Naive thymus-derived CD4-positive, alpha-beta T cell (primary cell): ENCODE measurements around the gene KIF26A. TPM values are rescaled to one million over a fixed set of nuclear protein-coding genes. Genes with fewer than 3 reads are reported as not detected.

Source experiments
- ATAC-seq: fragments of 150-1000 bp; cut with Tn5 transposase; 2 replicates; pipeline ENCODE4 v1.10.0; 2021; ENCODE audit warnings: mild to moderate bottlenecking, moderate library complexity
- CTCF ChIA-PET: fragments of 350-600 bp; sonication (Branson Sonifier 250); formaldehyde crosslinking; loops from one replicate; lab custom pipeline; 2021; ENCODE audit warnings: antibody characterized with exemption; lab: Charles Lee
- POLR2A ChIA-PET: fragments of 350-600 bp; sonication (Branson Sonifier 250); formaldehyde crosslinking; loops from one replicate; lab custom pipeline; 2021; ENCODE audit warnings: antibody characterized with exemption, inconsistent platforms; lab: Charles Lee
- DNase-seq, 9 donors: peaks; one replicate each; pipeline versions ENCODE4 v3.0.0 to v3.0.0-alpha.2; 2020 to 2022; ENCODE audit warnings: mixed read lengths in 1 of 9
- H3K27ac ChIP-seq: one replicate; pipeline ENCODE4 v1.7.0; 2013; ENCODE audit warnings: mild to moderate bottlenecking, low read depth, low read length, moderate library complexity
- H3K27me3 ChIP-seq, 2 donors: one replicate each; pipeline ENCODE4 v1.7.0; 2013; ENCODE audit warnings: low read length in 2 of 2, mild to moderate bottlenecking in 2 of 2, moderate library complexity in 2 of 2; ENCODE audit not compliant: control insufficient read depth in 2 of 2, insufficient read depth in 2 of 2
- H3K36me3 ChIP-seq, 3 experiments: 1 replicate in 2 of 3; 2 replicates in 1 of 3; pipeline ENCODE4 v1.7.0; 2013; ENCODE audit warnings: low read length in 3 of 3, mild to moderate bottlenecking in 3 of 3, moderate library complexity in 1 of 3; ENCODE audit not compliant: insufficient read depth in 3 of 3, control insufficient read depth in 2 of 3
- H3K4me1 ChIP-seq, 2 donors: one replicate each; pipeline ENCODE4 v1.7.0; 2013; ENCODE audit warnings: low read length in 2 of 2, mild to moderate bottlenecking in 2 of 2, moderate library complexity in 1 of 2; ENCODE audit not compliant: control insufficient read depth in 2 of 2, insufficient read depth in 2 of 2
- H3K4me3 ChIP-seq: 2 replicates; pipeline ENCODE4 v1.7.0; 2013; ENCODE audit warnings: mild to moderate bottlenecking, low read length
- H3K9me3 ChIP-seq, 3 experiments: 1 replicate in 2 of 3; 2 replicates in 1 of 3; pipeline ENCODE4 v1.7.0; 2013; ENCODE audit warnings: low read length in 3 of 3; ENCODE audit not compliant: control insufficient read depth in 2 of 3
- H3K27ac Mint-ChIP-seq, 9 donors: one replicate each; pipeline ENCODE4 v1.8.0; 2020 to 2022; ENCODE audit warnings: mixed read lengths in 9 of 9, mild to moderate bottlenecking in 8 of 9, moderate library complexity in 5 of 9, inconsistent platforms in 2 of 9
- H3K27me3 Mint-ChIP-seq, 5 donors: one replicate each; pipeline ENCODE4 v1.8.0; 2021 to 2022; ENCODE audit warnings: mixed read lengths in 5 of 5, mild to moderate bottlenecking in 1 of 5
- H3K36me3 Mint-ChIP-seq, 5 donors: one replicate each; pipeline ENCODE4 v1.8.0; 2020 to 2022; ENCODE audit warnings: mixed read lengths in 5 of 5, mild to moderate bottlenecking in 3 of 5, inconsistent platforms in 1 of 5
- H3K4me1 Mint-ChIP-seq, 7 donors: one replicate each; pipeline ENCODE4 v1.8.0; 2020 to 2022; ENCODE audit warnings: mixed read lengths in 7 of 7, mild to moderate bottlenecking in 3 of 7, inconsistent platforms in 1 of 7
- H3K4me3 Mint-ChIP-seq, 10 donors: one replicate each; pipeline ENCODE4 v1.8.0; 2020 to 2022; ENCODE audit warnings: mild to moderate bottlenecking in 10 of 10, mixed read lengths in 10 of 10, moderate library complexity in 6 of 10, inconsistent platforms in 2 of 10
- H3K9me3 Mint-ChIP-seq, 11 donors: one replicate each; pipeline ENCODE4 v1.8.0; 2020 to 2022; ENCODE audit warnings: mixed read lengths in 11 of 11, mild to moderate bottlenecking in 4 of 11, inconsistent platforms in 1 of 11, moderate library complexity in 1 of 11
- intact Hi-C, 2 donors: fragments of 100-400 bp; cut with micrococcal nuclease; formaldehyde crosslinking; loops; one replicate each; pipeline ENCODE4 v1.15.1; 2023
- polyA plus RNA-seq, 2 donors: library from polyadenylated mRNA; unstranded; fragments of 300-500 nt; fragmentation: Illumina TruSeq; gene quantifications; one replicate each; pipeline ENCODE4 v1.2.3, GENCODE V29; 2021
- total RNA-seq, 6 experiments: library from RNA in 5 of 6; stranded (reverse) in 5 of 6; gene quantifications; 1 replicate in 5 of 6; 2 replicates in 1 of 6; pipeline ENCODE4 v1.2.3 and lab custom pipeline; 2021 to 2026

The KIF26A gene
- total and polyA plus RNA-seq, 7 experiments from 2014 or later: 0.13 to 0.53 (median 0.17) TPM; not detected in 4

GRCh38 chr14:104177411-104177810 is 39.0 kb downstream of the KIF26A start:
- Histone ChIP-seq H3K9me3 (no peaks in the 10 kb centered on the region), H3K4me1 (no peaks in the 10 kb centered on the region), H3K36me3 (no peaks in the 10 kb centered on the region), H3K27ac (no peak overlapping the region), H3K4me3 (no peak overlapping the region), H3K27me3 (no peaks in the 10 kb centered on the region)
- intact Hi-C loops: no loop called here
- Mint-ChIP-seq H3K9me3 (no peaks in the 10 kb centered on the region), H3K4me3 (no peak overlapping the region), H3K27me3 (no peaks in the 10 kb centered on the region), H3K4me1 (no peaks in the 10 kb centered on the region), H3K36me3 (no peaks in the 10 kb centered on the region), H3K27ac (no peak overlapping the region)
- no peak for ATAC-seq
- CTCF ChIA-PET: interaction anchor here (0.6 kb wide), 1 partner anchor 21 kb away, joined by 3 read pairs; no protein-coding TSS in a partner anchor
- no peak for DNase-seq
- POLR2A ChIA-PET: no interaction called here

GRCh38 chr14:104178279-104178678 is 39.9 kb downstream of the KIF26A start:
- no peaks in the 10 kb centered on the region for H3K4me1 Mint-ChIP-seq
- CTCF ChIA-PET: no interaction called here
- ATAC-seq: no peak

GRCh38 chr14:104179126-104179525 is 40.7 kb downstream of the KIF26A start:
- CTCF ChIA-PET: no interaction called here
- no peak overlapping the region for H3K4me3 Mint-ChIP-seq
- ATAC-seq: no peak
- no peaks in the 10 kb centered on the region for H3K36me3 Mint-ChIP-seq
- no peaks in the 10 kb centered on the region for H3K4me1 ChIP-seq
- peaks cover 0 to under 1% (median 0%) of the 10 kb centered on the region in 5 donors for H3K27me3 Mint-ChIP-seq
- POLR2A ChIA-PET: no interaction called here
- no peak overlapping the region for H3K27ac ChIP-seq
- no peaks in the 10 kb centered on the region for H3K36me3 ChIP-seq
- H3K27me3 ChIP-seq: no peaks in the 10 kb centered on the region
- H3K4me1 Mint-ChIP-seq: no peaks in the 10 kb centered on the region
- no peaks in the 10 kb centered on the region for H3K9me3 ChIP-seq
- intact Hi-C loops: no loop called here
- no peak overlapping the region for H3K4me3 ChIP-seq
- no peak for DNase-seq
- H3K9me3 Mint-ChIP-seq: no peaks in the 10 kb centered on the region
- no peak overlapping the region for H3K27ac Mint-ChIP-seq

More at GRCh38 chr14:104178279-104178678, 39.9 kb downstream of the KIF26A start:
- no peak overlapping the region for H3K4me3 ChIP-seq
- intact Hi-C loops: no loop called here
- Mint-ChIP-seq H3K4me3 (no peak overlapping the region), H3K9me3 (no peaks in the 10 kb centered on the region), H3K36me3 (no peaks in the 10 kb centered on the region), H3K27me3 (no peaks in the 10 kb centered on the region), H3K27ac (no peak overlapping the region)
- no peaks in the 10 kb centered on the region for H3K4me1 ChIP-seq
- no peaks in the 10 kb centered on the region for H3K36me3 ChIP-seq
- no peaks in the 10 kb centered on the region for H3K9me3 ChIP-seq
- DNase-seq: no peak
- H3K27ac ChIP-seq: no peak overlapping the region
- POLR2A ChIA-PET: no interaction called here
- H3K27me3 ChIP-seq: no peaks in the 10 kb centered on the region

GRCh38 chr14:104179564-104180129 is 41.3 kb downstream of the KIF26A start:
- no peaks in the 10 kb centered on the region for H3K36me3 Mint-ChIP-seq
- CTCF ChIA-PET: no interaction called here
- no peak overlapping the region for H3K4me3 Mint-ChIP-seq
- Histone ChIP-seq H3K9me3 (no peaks in the 10 kb centered on the region), H3K4me1 (no peaks in the 10 kb centered on the region), H3K27ac (no peak overlapping the region), H3K4me3 (no peak overlapping the region), H3K27me3 (no peaks in the 10 kb centered on the region), H3K36me3 (no peaks in the 10 kb centered on the region)
- H3K27me3 Mint-ChIP-seq: peaks cover 0 to 3% (median 0%) of the 10 kb centered on the region in 5 donors
- H3K27ac Mint-ChIP-seq: no peak overlapping the region
- DNase-seq (no peak), ATAC-seq (no peak)
- no peaks in the 10 kb centered on the region for H3K9me3 Mint-ChIP-seq
- POLR2A ChIA-PET: no interaction called here
- intact Hi-C loops: no loop called here
- no peaks in the 10 kb centered on the region for H3K4me1 Mint-ChIP-seq

- no peaks in the 10 kb centered on the region for H3K36me3 Mint-ChIP-seq
- CTCF ChIA-PET: no interaction called here
These were observed 42.3 kb downstream of the KIF26A start for GRCh38 chr14:104180561-104181165.

GRCh38 chr14:104181761-104182530 is 43.6 kb downstream of the KIF26A start:
- Histone ChIP-seq H3K9me3 (no peaks in the 10 kb centered on the region), H3K27ac (no peak overlapping the region), H3K4me1 (no peaks in the 10 kb centered on the region), H3K4me3 (no peak overlapping the region), H3K36me3 (no peaks in the 10 kb centered on the region), H3K27me3 (no peaks in the 10 kb centered on the region)
- intact Hi-C loops: no loop called here
- Mint-ChIP-seq H3K27me3 (peaks cover 0 to 3% (median 0%) of the 10 kb centered on the region in 5 donors), H3K36me3 (no peaks in the 10 kb centered on the region), H3K4me1 (no peaks in the 10 kb centered on the region), H3K4me3 (no peak overlapping the region), H3K27ac (no peak overlapping the region), H3K9me3 (no peaks in the 10 kb centered on the region)
- ATAC-seq (no peak), DNase-seq (no peak)
- ChIA-PET CTCF (no interaction called here), POLR2A (no interaction called here)

More at GRCh38 chr14:104180561-104181165, 42.3 kb downstream of the KIF26A start:
- H3K4me3 ChIP-seq: no peak overlapping the region
- H3K4me1 Mint-ChIP-seq: no peaks in the 10 kb centered on the region
- peaks cover 0 to 3% (median 0%) of the 10 kb centered on the region in 5 donors for H3K27me3 Mint-ChIP-seq
- H3K27ac Mint-ChIP-seq: no peak overlapping the region
- H3K4me1 ChIP-seq: no peaks in the 10 kb centered on the region
- no peaks in the 10 kb centered on the region for H3K9me3 ChIP-seq
- intact Hi-C loops: no loop called here
- no peaks in the 10 kb centered on the region for H3K27me3 ChIP-seq
- no peak for ATAC-seq
- H3K4me3 Mint-ChIP-seq: no peak overlapping the region
- H3K36me3 ChIP-seq: no peaks in the 10 kb centered on the region
- no peak overlapping the region for H3K27ac ChIP-seq
- POLR2A ChIA-PET: no interaction called here
- no peaks in the 10 kb centered on the region for H3K9me3 Mint-ChIP-seq
- DNase-seq: no peak
